Gastrocnemius medialis (tissue), 4 donors: ENCODE measurements around the gene CTBP2.

Experiments used
- CTCF ChIP-seq, 5 experiments: fragments of 450-650 bp in 3 of 5; fragments of 200-600 bp in 2 of 5; sonication (generic) in 2 of 5; IDR thresholded peaks in 4 of 5; conservative IDR thresholded peaks in 1 of 5; 1 replicate in 4 of 5; 2 replicates in 1 of 5; pipeline ENCODE4 v1.5.1; 2016 to 2019; ENCODE audit warnings: antibody characterized with exemption in 5 of 5, mild to moderate bottlenecking in 3 of 5, moderate library complexity in 3 of 5
- POLR2A ChIP-seq, 2 donors: fragments of 450-650 bp; IDR thresholded peaks; one replicate each; pipeline ENCODE4 v1.6.1; 2017; ENCODE audit warnings: antibody characterized with exemption in 2 of 2, mild to moderate bottlenecking in 2 of 2, moderate library complexity in 2 of 2

- TF ChIP-seq CTCF (IDR thresholded peaks at IDR 0.05 in 4 of 5, conservative IDR thresholded peaks at IDR 0.05 in 1 of 5) (no peak), POLR2A (IDR thresholded peaks at IDR 0.05) (no peak)
These were observed 28.8 kb upstream of the CTBP2 start for GRCh38 chr10:125189162-125189561.
